Suppressor macrophage treated with lipopolysaccharide for 4 hours (primary cell): ENCODE results near the gene MEX3A.
A peak's percentile ranks its signal among the peaks of the same experiment; 100 is the strongest.
"Not testable (repeated sequence)": the region's sequence is repeated elsewhere in the genome, so short reads cannot be mapped to it uniquely, and the experiment has no call there.

Experiments used
- DNase-seq: peaks from one replicate; pipeline ENCODE4 v3.0.0-alpha.2; 2020

MEX3A gene

DNA sequence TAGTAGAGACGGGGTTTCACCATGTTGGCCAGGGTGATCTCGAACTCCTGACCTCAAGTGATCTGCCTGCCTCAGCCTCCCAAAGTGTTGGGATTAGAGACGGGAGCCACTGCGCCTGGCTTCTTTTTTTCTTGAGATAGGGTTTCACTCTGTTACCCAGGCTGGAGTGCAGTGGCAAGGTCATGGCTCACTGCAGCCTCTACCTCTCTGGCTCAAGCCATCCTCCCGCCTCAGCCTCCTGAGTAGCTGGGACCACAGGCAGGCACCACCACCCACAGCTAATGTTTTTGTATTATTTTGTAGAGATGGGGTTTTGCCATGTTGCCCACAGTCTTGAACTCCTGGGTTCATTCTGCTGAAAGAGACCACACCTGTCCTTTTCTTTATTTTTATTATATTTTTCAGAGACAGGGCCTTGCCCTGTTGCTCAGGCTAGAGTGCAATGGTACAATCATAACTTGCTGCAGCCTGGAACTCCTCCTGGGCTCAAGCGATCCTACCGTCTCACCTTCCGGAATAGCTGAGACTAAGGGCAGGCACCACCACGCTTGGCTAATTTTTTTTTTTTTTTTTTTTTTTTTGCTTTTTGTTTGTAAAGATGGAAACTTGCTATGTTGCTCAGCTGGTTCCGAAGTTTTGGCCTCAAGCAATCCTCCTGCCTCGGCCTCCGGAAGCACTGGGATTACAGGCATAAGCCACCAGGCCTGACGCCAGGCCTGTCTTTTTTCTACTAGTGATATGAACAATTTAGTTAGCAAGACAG is 35.3 kb upstream of the MEX3A start:
- no peak for DNase-seq

DNA sequence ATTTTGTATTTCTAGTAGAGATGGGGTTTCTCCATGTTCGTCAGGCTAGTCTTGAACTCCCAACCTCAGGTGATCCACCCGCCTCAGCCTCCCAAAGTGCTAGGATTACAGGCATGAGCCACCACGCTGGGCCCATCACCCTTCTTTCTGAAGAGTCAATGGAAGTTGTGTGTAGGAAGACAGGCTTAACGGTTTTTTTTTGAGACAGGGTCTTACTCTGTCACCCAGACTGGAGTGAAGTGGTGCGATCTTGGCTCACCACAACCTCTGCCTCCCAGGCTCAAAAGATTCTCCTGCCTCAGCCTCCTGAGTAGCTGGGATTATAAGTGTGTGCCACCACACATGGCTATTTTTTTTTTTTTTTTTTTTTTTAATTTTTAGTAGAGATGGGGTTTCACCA is 34.5 kb upstream of the MEX3A start:
- not testable (repeated sequence) for DNase-seq

DNA sequence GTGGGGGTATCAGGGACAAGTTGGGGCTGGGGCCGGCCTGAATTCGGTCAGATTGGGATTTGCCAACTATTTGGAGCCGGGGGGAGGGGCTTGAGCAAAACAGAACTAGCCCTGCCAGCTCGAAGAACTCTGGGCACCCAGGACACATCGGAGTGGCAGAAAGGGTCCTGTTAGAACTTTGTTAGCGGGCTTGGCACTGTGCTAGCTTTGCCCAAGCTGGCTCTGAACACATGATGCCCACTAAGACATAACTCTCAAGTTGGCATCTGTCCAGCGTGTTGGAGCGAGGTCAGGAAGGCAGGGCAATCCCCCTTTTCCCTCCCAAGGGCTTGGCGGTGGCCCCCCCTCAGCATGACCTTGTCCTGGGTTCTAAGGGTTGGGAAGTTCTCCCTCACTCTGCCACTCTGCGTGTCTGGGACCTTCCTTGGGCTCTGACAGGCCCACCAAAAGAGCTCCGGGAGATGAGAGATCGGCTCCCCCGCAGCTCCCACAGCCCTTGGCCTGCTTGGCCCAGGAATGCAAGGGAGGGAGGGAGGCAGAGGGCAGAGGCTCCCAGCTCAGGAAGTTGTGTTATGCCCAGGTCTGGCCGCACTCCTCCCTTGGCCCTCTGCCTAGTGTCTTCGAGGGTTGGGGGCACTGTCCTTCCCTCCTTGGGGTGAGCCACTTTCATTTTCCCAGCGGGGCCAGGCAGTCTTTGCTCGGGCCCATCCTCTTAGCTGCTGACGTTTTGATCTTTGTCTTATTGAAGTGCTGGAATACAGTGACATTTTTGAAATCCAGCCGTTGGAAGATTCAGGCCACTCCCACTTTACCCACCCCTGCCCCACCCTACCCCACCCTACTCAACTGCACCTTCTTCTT is 33.5 kb upstream of the MEX3A start:
- DNase-seq: peak; percentile 58

GRCh38 chr1:156114919-156115513 is 32.8 kb upstream of the MEX3A start:
- peak; percentile 55 for DNase-seq

- peak; percentile 92 for DNase-seq
Measured at GRCh38 chr1:156114101-156114918, 32.0 kb upstream of the MEX3A start, which contains the start of gene LMNA. Gene LMNA, plus strand, starts transcription at chr1:156114711. Its CDS starts 208 bp downstream, at chr1:156114919.

GRCh38 chr1:156113282-156113950 is 31.2 kb upstream of the MEX3A start:
- no peak for DNase-seq

GRCh38 chr1:156112276-156113137 is 30.2 kb upstream of the MEX3A start:
- no peak for DNase-seq

DNA sequence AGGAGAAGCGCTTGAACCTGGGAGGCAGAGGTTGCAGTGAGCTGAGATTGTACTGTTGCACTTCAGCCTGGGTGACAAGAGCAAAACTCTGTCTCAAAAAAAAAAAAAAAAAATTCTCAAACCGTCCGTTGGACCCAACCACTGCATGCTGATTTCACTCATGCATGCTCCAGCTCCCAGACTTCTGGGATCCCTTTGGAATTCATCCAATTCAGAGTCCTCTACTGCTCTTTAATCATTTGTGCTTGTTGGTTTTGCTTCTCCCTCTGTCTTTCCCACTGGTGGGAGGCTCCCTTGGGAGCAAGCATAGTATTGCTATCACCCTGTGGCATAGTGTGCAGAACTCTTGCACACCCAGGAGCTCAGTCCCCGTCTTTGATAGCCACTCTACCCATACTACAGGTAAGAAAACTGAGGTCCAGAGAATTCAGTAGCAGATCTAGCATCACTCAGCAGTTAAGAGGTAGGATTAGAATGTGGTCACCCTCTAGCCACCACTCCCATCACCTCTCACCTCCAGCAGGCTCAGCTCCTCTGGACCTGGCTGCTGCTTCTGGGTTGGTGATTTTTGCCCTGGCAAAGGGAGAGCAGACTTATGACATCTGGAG is 29.2 kb upstream of the MEX3A start:
- DNase-seq: no peak

DNA sequence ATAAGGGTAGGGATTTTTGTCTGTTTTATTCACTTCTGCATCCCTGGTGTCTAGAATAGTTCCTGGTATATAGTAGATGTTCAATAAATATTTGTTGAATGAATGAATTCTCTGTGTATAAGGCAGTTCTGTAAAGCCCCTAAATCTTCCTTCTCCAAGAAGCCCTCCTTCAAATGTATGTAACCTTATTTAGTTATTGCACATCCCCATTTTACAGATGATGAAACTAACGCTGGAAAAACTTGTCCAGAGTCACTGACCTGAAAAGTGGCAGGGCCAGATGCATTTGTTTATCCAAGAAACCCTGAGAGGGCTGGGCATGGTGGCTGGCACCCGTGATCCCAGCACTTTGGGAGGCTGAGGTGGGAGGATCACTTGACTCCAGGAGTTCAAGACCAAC is 28.0 kb upstream of the MEX3A start:
- no peak for DNase-seq

DNA sequence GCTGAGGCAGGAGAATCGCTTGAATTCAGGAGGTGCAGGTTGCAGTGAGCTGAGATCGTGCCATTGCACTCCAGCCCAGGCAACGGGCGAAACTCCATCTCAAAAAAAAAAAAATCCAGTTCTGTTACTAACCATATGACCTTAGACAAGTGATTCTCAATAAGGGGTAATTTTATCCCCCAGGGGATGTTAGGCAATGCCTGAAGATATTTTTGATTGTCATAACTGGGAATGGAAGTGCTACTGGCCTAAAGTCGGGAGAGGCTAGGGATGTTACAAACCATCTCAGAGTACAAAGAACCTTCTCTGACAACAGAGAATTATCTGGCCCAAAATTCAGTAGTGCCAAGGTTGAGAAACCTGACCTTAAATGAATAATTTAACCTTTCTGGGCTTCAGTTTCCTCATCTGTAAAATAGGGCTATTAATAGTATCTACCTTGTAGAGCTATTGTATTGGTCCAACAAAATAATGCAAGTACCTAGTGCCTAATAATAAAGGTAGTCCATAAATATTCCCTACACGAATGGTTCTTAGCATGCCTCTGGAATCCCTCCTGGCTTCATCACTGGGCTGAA is 26.5 kb upstream of the MEX3A start:
- no peak for DNase-seq

DNA sequence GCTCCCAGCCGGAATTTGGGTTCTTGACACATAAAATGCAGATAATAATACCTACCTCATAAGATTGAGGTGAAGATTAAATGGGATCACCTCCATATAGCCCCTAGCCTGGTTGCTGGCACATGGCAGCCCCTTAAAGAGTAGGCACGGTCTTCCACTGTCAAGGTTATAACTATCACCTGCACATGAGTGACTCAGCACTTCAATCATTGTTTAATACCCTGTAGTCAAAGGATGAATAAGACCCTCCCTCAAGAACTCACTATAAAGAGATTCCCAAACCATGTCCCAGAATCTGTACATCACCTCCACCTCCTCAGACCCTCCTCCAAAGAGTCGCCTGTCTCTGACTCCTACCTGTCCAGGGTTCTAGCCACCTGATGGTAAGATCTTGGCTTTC is 25.8 kb upstream of the MEX3A start:
- no peak for DNase-seq

DNA sequence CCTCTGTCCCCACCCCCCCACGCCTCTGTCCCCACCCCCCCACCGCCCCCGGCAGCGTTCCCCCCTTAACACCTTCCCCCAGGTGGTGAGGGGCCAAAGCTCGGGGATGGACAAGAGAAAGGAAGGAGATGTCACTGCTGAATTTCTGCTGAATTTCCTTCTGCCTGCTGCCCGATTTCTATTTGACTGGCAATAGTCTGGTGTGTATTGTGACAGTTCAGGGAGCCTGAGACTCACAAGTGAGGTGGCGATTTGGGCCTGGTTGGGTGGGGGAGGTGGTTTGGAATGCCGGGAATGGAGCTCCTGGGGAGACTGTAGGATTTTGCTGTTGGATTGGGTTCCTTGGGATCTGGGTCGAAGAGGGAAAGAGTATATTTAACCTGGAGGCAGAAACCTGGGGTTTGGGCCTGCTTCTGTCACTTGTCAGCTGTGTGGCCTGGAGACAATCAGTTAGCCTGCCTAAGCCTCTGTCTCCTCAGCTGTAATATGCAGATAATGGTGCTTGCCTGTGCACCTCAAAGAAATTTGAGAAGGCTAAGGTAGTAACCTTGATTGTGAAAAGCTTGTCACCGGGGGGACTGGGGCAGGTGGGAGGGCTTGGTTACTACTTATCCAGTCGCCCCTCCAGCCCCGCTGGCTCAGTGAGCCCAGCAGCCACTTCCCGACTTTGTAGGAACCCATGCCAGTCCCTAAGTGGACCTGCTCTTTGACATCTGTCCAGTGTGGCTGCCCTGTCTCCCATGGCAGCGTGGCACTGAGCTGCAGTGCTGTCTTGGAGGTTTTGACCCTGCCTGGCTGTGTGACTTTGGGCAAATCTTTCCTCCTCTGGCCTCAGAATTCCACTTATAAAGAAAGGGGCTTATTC is 24.6 kb upstream of the MEX3A start:
- DNase-seq: peak; percentile 60

GRCh38 chr1:156104861-156105832 is 22.9 kb upstream of the MEX3A start:
- DNase-seq: no peak

DNA sequence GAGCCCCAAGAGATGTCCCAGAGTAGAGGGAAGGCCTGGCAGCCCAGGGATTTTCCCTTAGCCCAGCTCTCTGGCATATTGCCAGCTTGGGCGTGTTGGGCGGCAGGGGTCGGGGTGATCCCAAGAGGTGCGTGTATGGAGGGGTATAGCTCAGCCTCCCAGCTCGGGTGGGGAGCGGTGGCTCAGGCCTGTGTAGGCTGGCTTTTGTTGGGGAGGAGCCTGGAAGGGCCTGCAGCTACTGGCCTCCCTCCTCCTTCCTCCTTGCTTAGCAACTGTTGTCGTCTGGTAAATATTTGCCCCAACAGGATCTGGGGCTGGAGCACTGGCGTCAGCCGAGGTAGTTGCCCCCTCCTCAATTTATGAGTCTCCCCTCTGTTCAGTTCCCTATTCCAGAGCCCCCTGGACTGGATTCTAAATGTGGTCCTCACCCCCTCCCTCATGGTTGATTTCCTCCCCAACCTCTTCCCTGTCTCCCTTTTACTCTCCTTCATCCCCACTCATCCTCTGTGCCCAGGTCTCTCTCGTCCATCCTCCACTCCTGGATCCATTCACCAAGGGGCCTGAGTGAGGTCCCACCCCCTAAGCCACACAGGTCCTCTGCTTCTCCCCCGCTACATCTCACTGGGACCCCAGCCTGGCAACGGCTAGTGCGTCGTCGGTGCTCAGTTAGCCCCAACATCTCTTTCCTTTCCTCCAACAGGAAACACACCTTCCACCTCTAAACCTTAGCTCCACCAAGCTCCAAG is 22.0 kb upstream of the MEX3A start:
- DNase-seq: peak; percentile 57

- no peak for DNase-seq
Measured at GRCh38 chr1:156103521-156103947, 21.3 kb upstream of the MEX3A start.

- peak; percentile 61 for DNase-seq
Measured at GRCh38 chr1:156102633-156103511, 20.6 kb upstream of the MEX3A start.
